Stimulated activated naive CD4-positive, alpha-beta T cell (primary cell): ENCODE results near the gene ALDH3A2.
"Not testable (repeated sequence)": the region's sequence is repeated elsewhere in the genome, so short reads cannot be mapped to it uniquely, and the experiment has no call there.

Experiments
- DNase-seq, 6 experiments: peaks; one replicate each; lab custom pipeline; 2025; lab: John Stamatoyannopoulos, UW

Gene ALDH3A2

GRCh38 chr17:19678581-19679453 lies 30.3 kb downstream of the ALDH3A2 start:
- no peak for DNase-seq

- no peak for DNase-seq
These were observed 34.6 kb downstream of the ALDH3A2 start for GRCh38 chr17:19683117-19683516.

- DNase-seq, result not testable (repeated sequence)
These were observed 36.5 kb downstream of the ALDH3A2 start for GRCh38 chr17:19684909-19685580.

- DNase-seq, result no peak
These were observed 38.0 kb downstream of the ALDH3A2 start for GRCh38 chr17:19686400-19687090.

GRCh38 chr17:19702217-19702641 lies 53.7 kb downstream of the ALDH3A2 start:
- no peak for DNase-seq

GRCh38 chr17:19703106-19703827 lies 54.7 kb downstream of the ALDH3A2 start:
- no peak for DNase-seq

GRCh38 chr17:19703828-19704613 lies 55.5 kb downstream of the ALDH3A2 start:
- no peak for DNase-seq

GRCh38 chr17:19705201-19705600 lies 56.6 kb downstream of the ALDH3A2 start:
- no peak for DNase-seq

GRCh38 chr17:19705771-19706770 lies 57.5 kb downstream of the ALDH3A2 start:
- no peak for DNase-seq

- no peak for DNase-seq
These were observed 58.5 kb downstream of the ALDH3A2 start for GRCh38 chr17:19706791-19707727.

GRCh38 chr17:19707728-19708221 lies 59.2 kb downstream of the ALDH3A2 start:
- no peak for DNase-seq

- no peak for DNase-seq
These were observed 60.1 kb downstream of the ALDH3A2 start for GRCh38 chr17:19708431-19709175.

- DNase-seq, result no peak
These were observed 61.3 kb downstream of the ALDH3A2 start for GRCh38 chr17:19709841-19710240.

- DNase-seq, result no peak
These were observed 64.0 kb downstream of the ALDH3A2 start for GRCh38 chr17:19712436-19713004.

GRCh38 chr17:19713462-19713861 lies 64.9 kb downstream of the ALDH3A2 start:
- DNase-seq, result no peak

- DNase-seq, result no peak
These were observed 65.4 kb downstream of the ALDH3A2 start for GRCh38 chr17:19713901-19714361.
